GM12878 (cell line): ENCODE data around the gene ABHD8. TPM values are rescaled to one million over a fixed set of nuclear protein-coding genes. Genes with fewer than 3 reads are reported as not detected.

Experiments
- ATF7 ChIP-seq: fragments of 450-650 bp; IDR thresholded peaks from 2 replicates; pipeline ENCODE4 v1.6.1; 2016; ENCODE audit warnings: low read depth, mild to moderate bottlenecking
- BACH1 ChIP-seq: fragments of 450-650 bp; IDR thresholded peaks from 2 replicates; pipeline ENCODE4 v1.6.1; 2017; ENCODE audit warnings: mild to moderate bottlenecking, borderline replicate concordance
- CBFB ChIP-seq: IDR thresholded peaks from 2 replicates; pipeline ENCODE4 v1.6.1; 2016; ENCODE audit warnings: antibody characterized with exemption, low read depth
- CREB1 ChIP-seq: IDR thresholded peaks from 2 replicates; pipeline ENCODE4 v1.6.1; 2012; ENCODE audit warnings: low read depth, mild to moderate bottlenecking, inconsistent platforms
- DPF2 ChIP-seq: fragments of 450-650 bp; IDR thresholded peaks from 2 replicates; pipeline ENCODE4 v1.6.1; 2017; ENCODE audit warnings: mild to moderate bottlenecking
- HCFC1 ChIP-seq: fragments of 150-350 bp; IDR thresholded peaks from 2 replicates; pipeline ENCODE4 v1.6.1; 2014; ENCODE audit warnings: low read length
- IKZF2 ChIP-seq, 2 experiments: fragments of 450-650 bp; IDR thresholded peaks; 2 replicates each; pipeline ENCODE4 v1.6.1; 2017; ENCODE audit warnings: mild to moderate bottlenecking in 2 of 2, moderate library complexity in 2 of 2
- NFXL1 ChIP-seq: fragments of 450-650 bp; IDR thresholded peaks from 2 replicates; pipeline ENCODE4 v1.6.1; 2017; ENCODE audit warnings: antibody characterized with exemption, mild to moderate bottlenecking, borderline replicate concordance
- NFYA ChIP-seq: IDR thresholded peaks from 2 replicates; pipeline ENCODE4 v1.6.1; 2011; ENCODE audit warnings: low read depth, mild to moderate bottlenecking, low read length, improper control_type of control experiment, borderline replicate concordance
- NR2C2 ChIP-seq: IDR thresholded peaks from 2 replicates; pipeline ENCODE4 v1.6.1; 2011; ENCODE audit warnings: borderline replicate concordance, low read depth; ENCODE audit not compliant: control insufficient read depth, insufficient read length
- PAX5 ChIP-seq: IDR thresholded peaks from 2 replicates; pipeline ENCODE4 v1.6.1; 2011; ENCODE audit warnings: low read depth, low read length, borderline replicate concordance
- POLR2AphosphoS2 ChIP-seq: IDR thresholded peaks from 2 replicates; pipeline ENCODE4 v1.6.1; 2011; ENCODE audit warnings: low read depth, mild to moderate bottlenecking, low read length, improper control_type of control experiment, moderate library complexity
- SIN3A ChIP-seq: IDR thresholded peaks from 2 replicates; pipeline ENCODE4 v1.6.1; 2012; ENCODE audit warnings: low read depth, low read length, improper control_type of control experiment
- SREBF1 ChIP-seq: IDR thresholded peaks from 2 replicates; pipeline ENCODE4 v1.6.1; 2012; ENCODE audit warnings: mild to moderate bottlenecking, low read length
- ZNF207 ChIP-seq: fragments of 450-650 bp; IDR thresholded peaks from 2 replicates; pipeline ENCODE4 v1.6.1; 2014; ENCODE audit warnings: antibody characterized with exemption, mild to moderate bottlenecking, borderline replicate concordance
- polyA plus RNA-seq, 11 experiments: library from polyadenylated mRNA; depleted of rRNA in 4 of 11; unstranded in 6 of 11; stranded (reverse) in 5 of 11; fragments of >200 nt; fragmentation: Nextera tagmentation in 4 of 11; fragmentation: Illumina TruSeq in 1 of 11; extraction: Ambion mirVana in 4 of 11; extraction: Trizol in 1 of 11; gene quantifications; 1 replicate in 1 of 11; 2 replicates in 10 of 11; pipeline versions ENCODE4 v1.2.1 to v1.2.3, GENCODE V29; 2011 to 2016; ENCODE audit warnings: inconsistent platforms in 2 of 11, missing spikeins in 2 of 11, low read depth in 1 of 11
- total RNA-seq, 4 experiments: library from RNA; depleted of rRNA in 3 of 4; stranded (reverse); fragments of >200 nt in 3 of 4; fragmentation: Illumina TruSeq in 1 of 4; extraction: Trizol in 1 of 4; gene quantifications; 2 replicates each; pipeline versions ENCODE4 v1.2.1 to v1.2.3, GENCODE V29; 2013 to 2021
- TF ChIP-seq, protein P1 (sequence below): IDR thresholded peaks from 2 replicates; pipeline ENCODE4 v1.6.1; 2012; ENCODE audit warnings: low read depth, low read length, improper control_type of control experiment
- TF ChIP-seq, protein P2 (sequence below): IDR thresholded peaks from 2 replicates; pipeline ENCODE4 v1.6.1; 2012; ENCODE audit warnings: low read length, inconsistent platforms
- TF ChIP-seq, protein P3 (sequence below): fragments of 150-350 bp; IDR thresholded peaks from 2 replicates; pipeline ENCODE4 v1.6.1; 2016; ENCODE audit warnings: low read depth, low read length
- TF ChIP-seq, protein P4 (sequence below): fragments of 450-650 bp; IDR thresholded peaks from 2 replicates; pipeline ENCODE4 v1.6.1; 2017; ENCODE audit warnings: antibody characterized with exemption, mild to moderate bottlenecking, moderate library complexity

Gene ABHD8
- total and polyA plus RNA-seq, 10 of the 15 experiments (the other 5 are each of a cell fraction or from before 2014, with no cell fraction given), result 0.03 to 12.5 (median 6.0) TPM

DNA sequence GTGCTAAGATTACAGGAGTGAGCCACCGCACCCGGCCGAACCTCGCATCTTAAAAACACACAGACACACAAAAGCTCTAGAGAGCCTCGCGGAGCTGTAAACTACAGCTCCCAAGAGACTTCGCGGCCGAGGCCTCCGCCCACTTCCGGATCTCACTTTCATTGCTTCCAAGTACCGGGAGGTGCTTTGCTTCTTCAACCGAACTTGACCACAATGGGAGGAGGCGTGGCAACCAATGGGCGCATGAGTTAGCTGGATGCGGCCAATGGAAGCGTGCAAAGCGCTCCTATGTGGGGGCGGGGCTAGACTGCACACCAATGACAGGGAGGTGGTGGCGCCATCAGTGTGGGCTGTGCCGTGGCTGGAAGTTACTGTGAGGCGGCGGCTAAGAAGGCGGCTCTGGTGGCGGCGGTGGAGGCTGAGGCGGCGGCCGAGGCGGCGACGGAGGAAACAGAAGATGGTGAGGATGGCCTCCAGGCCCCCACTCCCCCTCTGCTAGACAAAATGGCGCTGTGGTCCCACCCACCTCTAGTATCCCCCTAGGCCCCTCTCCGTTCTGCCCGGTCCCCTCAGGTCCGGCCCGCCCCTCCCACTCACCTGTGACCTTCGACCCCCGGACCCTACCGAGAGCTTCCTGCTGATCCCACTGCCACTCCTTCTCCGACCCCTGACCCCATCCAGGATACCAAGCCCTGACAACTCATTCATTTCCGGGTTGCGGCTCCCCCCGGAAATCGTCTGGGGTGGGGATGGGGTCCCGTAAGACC is 6.2 kb upstream of the ABHD8 start, which contains the start of gene DDA1 (continued):
- peak; percentile 91 for TF ChIP-seq HCFC1
- peak; percentile 57; the same call in 1 of the 2 replicates for TF ChIP-seq ZNF207
- peak; percentile 88 for TF ChIP-seq NFYA
- 0 out of 2 replicates have a peak, but pooled peaks have one; percentile 9 for TF ChIP-seq PAX5
- TF ChIP-seq, protein P1, sequence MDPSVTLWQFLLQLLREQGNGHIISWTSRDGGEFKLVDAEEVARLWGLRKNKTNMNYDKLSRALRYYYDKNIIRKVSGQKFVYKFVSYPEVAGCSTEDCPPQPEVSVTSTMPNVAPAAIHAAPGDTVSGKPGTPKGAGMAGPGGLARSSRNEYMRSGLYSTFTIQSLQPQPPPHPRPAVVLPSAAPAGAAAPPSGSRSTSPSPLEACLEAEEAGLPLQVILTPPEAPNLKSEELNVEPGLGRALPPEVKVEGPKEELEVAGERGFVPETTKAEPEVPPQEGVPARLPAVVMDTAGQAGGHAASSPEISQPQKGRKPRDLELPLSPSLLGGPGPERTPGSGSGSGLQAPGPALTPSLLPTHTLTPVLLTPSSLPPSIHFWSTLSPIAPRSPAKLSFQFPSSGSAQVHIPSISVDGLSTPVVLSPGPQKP, result peak; percentile 45; the same call in 1 of the 2 replicates
- 0 out of 2 replicates have a peak, but pooled peaks have one; percentile 15 for TF ChIP-seq BACH1
- TF ChIP-seq, protein P2, sequence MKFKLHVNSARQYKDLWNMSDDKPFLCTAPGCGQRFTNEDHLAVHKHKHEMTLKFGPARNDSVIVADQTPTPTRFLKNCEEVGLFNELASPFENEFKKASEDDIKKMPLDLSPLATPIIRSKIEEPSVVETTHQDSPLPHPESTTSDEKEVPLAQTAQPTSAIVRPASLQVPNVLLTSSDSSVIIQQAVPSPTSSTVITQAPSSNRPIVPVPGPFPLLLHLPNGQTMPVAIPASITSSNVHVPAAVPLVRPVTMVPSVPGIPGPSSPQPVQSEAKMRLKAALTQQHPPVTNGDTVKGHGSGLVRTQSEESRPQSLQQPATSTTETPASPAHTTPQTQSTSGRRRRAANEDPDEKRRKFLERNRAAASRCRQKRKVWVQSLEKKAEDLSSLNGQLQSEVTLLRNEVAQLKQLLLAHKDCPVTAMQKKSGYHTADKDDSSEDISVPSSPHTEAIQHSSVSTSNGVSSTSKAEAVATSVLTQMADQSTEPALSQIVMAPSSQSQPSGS, result no peak
- TF ChIP-seq CREB1, result peak; percentile 89
- TF ChIP-seq NR2C2, result peak; percentile 69
- TF ChIP-seq, protein P3, sequence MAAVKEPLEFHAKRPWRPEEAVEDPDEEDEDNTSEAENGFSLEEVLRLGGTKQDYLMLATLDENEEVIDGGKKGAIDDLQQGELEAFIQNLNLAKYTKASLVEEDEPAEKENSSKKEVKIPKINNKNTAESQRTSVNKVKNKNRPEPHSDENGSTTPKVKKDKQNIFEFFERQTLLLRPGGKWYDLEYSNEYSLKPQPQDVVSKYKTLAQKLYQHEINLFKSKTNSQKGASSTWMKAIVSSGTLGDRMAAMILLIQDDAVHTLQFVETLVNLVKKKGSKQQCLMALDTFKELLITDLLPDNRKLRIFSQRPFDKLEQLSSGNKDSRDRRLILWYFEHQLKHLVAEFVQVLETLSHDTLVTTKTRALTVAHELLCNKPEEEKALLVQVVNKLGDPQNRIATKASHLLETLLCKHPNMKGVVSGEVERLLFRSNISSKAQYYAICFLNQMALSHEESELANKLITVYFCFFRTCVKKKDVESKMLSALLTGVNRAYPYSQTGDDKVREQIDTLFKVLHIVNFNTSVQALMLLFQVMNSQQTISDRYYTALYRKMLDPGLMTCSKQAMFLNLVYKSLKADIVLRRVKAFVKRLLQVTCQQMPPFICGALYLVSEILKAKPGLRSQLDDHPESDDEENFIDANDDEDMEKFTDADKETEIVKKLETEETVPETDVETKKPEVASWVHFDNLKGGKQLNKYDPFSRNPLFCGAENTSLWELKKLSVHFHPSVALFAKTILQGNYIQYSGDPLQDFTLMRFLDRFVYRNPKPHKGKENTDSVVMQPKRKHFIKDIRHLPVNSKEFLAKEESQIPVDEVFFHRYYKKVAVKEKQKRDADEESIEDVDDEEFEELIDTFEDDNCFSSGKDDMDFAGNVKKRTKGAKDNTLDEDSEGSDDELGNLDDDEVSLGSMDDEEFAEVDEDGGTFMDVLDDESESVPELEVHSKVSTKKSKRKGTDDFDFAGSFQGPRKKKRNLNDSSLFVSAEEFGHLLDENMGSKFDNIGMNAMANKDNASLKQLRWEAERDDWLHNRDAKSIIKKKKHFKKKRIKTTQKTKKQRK, result no peak; the same call in 1 of the 2 replicates
- 0 out of 2 replicates have a peak, but pooled peaks have one; percentile 32 for TF ChIP-seq ATF7
- peak; percentile 46 for TF ChIP-seq CBFB
- TF ChIP-seq POLR2AphosphoS2, result no peak
- TF ChIP-seq SIN3A, result peak; percentile 38; the same call in 1 of the 2 replicates
- no peak for TF ChIP-seq IKZF2 (IDR thresholded peaks at IDR 0.05)
- no peak for TF ChIP-seq DPF2
- TF ChIP-seq SREBF1, result no peak
- TF ChIP-seq NFXL1, result no peak
- TF ChIP-seq, protein P4, sequence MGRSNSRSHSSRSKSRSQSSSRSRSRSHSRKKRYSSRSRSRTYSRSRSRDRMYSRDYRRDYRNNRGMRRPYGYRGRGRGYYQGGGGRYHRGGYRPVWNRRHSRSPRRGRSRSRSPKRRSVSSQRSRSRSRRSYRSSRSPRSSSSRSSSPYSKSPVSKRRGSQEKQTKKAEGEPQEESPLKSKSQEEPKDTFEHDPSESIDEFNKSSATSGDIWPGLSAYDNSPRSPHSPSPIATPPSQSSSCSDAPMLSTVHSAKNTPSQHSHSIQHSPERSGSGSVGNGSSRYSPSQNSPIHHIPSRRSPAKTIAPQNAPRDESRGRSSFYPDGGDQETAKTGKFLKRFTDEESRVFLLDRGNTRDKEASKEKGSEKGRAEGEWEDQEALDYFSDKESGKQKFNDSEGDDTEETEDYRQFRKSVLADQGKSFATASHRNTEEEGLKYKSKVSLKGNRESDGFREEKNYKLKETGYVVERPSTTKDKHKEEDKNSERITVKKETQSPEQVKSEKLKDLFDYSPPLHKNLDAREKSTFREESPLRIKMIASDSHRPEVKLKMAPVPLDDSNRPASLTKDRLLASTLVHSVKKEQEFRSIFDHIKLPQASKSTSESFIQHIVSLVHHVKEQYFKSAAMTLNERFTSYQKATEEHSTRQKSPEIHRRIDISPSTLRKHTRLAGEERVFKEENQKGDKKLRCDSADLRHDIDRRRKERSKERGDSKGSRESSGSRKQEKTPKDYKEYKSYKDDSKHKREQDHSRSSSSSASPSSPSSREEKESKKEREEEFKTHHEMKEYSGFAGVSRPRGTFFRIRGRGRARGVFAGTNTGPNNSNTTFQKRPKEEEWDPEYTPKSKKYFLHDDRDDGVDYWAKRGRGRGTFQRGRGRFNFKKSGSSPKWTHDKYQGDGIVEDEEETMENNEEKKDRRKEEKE, result no peak
